ENCODE measurements around the gene NEO1.

The NEO1 gene

DNA sequence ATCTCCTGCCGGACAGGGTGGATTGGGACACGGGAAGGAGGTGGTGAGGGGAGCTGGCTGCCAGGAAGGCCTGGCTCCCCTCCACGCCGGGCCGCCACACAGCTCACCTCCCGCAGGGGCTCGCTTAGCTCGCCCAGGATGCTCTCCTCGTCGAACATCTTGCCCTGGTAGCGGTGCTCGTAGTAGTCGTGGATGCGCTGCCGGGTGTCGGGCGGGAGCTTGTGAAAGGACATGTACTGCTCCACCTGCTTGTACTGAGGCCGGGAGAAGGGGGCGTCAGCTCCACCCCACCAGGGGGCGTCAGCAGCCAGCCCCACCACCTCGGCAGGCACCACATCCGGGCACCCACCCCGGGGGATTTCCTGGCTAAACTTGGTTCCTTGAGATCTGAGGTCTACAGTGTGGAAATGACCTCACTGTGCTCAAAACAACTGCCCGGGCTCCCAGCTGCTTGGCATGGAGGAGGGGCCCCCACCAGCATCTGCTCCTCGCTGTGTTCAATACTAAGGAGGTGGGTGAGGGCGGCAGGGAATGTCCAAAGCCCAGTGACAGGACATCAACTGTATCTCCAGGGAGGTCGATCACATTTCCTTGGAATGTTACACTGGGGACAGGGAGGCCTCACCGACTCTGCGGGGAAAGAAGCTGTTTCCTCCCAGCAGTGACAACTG lies 273.1 kb downstream of the NEO1 start:
- TF ChIP-seq, protein P1, sequence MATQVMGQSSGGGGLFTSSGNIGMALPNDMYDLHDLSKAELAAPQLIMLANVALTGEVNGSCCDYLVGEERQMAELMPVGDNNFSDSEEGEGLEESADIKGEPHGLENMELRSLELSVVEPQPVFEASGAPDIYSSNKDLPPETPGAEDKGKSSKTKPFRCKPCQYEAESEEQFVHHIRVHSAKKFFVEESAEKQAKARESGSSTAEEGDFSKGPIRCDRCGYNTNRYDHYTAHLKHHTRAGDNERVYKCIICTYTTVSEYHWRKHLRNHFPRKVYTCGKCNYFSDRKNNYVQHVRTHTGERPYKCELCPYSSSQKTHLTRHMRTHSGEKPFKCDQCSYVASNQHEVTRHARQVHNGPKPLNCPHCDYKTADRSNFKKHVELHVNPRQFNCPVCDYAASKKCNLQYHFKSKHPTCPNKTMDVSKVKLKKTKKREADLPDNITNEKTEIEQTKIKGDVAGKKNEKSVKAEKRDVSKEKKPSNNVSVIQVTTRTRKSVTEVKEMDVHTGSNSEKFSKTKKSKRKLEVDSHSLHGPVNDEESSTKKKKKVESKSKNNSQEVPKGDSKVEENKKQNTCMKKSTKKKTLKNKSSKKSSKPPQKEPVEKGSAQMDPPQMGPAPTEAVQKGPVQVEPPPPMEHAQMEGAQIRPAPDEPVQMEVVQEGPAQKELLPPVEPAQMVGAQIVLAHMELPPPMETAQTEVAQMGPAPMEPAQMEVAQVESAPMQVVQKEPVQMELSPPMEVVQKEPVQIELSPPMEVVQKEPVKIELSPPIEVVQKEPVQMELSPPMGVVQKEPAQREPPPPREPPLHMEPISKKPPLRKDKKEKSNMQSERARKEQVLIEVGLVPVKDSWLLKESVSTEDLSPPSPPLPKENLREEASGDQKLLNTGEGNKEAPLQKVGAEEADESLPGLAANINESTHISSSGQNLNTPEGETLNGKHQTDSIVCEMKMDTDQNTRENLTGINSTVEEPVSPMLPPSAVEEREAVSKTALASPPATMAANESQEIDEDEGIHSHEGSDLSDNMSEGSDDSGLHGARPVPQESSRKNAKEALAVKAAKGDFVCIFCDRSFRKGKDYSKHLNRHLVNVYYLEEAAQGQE (IDR thresholded peaks at IDR 0.05; ENCODE audit: insufficient read depth in 1 of 2, low read depth in 2 of 2, low read length in 2 of 2), result no peak
- TF ChIP-seq FOXP2 (optimal IDR thresholded peaks at IDR 0.05; ENCODE audit: borderline replicate concordance, extremely low read depth, extremely low read length, insufficient read depth) (no peak), SIN3A (IDR thresholded peaks at IDR 0.05; ENCODE audit: borderline replicate concordance, insufficient read depth, low read length) (no peak), POLR2AphosphoS5 (IDR thresholded peaks at IDR 0.05; ENCODE audit: low read depth, low read length) (no peak), TAF1 (IDR thresholded peaks at IDR 0.05; ENCODE audit: borderline replicate concordance, insufficient read depth, low read length) (no peak)

DNA sequence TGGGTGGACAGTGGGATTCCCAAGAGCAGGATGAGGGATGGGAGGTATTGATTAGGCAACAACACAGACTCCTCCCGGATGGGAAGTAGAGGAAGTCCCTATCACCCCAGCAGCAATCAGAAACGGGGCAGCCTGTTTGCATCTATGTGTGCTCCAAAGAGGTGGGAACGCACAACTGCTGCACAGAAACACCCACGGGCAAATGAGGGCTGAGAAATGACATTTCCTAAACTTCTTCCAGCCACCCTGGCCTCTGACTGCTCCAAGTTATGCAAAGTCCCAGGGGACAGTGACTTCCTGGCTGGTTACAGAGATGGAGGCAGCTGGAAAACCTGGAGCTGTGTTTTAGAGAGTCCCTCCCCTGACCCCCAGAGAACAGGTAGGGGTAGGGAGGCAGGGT lies 273.9 kb downstream of the NEO1 start:
- TF ChIP-seq TAF1 (IDR thresholded peaks at IDR 0.05; ENCODE audit: borderline replicate concordance, insufficient read depth, low read length) (no peak), FOXP2 (optimal IDR thresholded peaks at IDR 0.05; ENCODE audit: borderline replicate concordance, extremely low read depth, extremely low read length, insufficient read depth) (no peak)

DNA sequence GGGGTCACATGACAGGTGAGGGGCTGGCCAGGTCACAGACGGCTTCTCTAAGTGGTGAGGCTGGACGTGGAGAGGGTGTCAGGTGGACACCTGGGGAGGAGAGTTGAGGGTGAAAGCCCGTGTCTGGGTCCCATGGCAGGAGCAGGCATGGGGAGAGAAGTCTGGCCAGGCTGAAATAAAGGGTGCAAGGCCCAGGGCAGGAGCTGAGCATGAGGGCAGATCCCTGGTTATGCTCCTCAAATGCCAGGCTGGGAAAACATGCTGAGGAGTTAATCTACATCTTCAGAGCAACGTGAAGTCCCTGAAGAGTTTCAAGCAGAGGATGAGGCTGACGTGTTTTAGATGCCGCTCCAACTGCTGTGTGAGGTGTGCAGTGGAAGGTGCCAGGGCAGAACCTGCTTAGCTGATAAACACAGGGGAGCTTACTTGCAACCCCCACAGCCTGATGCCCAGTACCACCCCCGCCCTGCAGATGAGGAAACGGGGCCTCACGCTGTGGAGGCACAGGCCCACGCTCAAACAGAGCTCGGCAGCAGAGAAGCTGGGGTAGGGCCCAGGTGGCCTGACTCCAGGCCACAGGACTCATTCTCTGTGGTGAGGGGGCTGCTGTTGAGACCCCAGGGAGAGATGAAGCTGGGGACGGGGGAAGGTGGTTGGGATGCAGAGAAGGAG lies 276.0 kb downstream of the NEO1 start:
- no peak for TF ChIP-seq SIN3A (IDR thresholded peaks at IDR 0.05; ENCODE audit: borderline replicate concordance, insufficient read depth, low read length)
- TF ChIP-seq, protein P1 (IDR thresholded peaks at IDR 0.05; ENCODE audit: insufficient read depth in 1 of 2, low read depth in 2 of 2, low read length in 2 of 2), result no peak
- TF ChIP-seq POLR2AphosphoS5 (IDR thresholded peaks at IDR 0.05; ENCODE audit: low read depth, low read length), result no peak
- no peak for TF ChIP-seq FOXP2 (optimal IDR thresholded peaks at IDR 0.05; ENCODE audit: borderline replicate concordance, extremely low read depth, extremely low read length, insufficient read depth)
- no peak for TF ChIP-seq TAF1 (IDR thresholded peaks at IDR 0.05; ENCODE audit: borderline replicate concordance, insufficient read depth, low read length)

DNA sequence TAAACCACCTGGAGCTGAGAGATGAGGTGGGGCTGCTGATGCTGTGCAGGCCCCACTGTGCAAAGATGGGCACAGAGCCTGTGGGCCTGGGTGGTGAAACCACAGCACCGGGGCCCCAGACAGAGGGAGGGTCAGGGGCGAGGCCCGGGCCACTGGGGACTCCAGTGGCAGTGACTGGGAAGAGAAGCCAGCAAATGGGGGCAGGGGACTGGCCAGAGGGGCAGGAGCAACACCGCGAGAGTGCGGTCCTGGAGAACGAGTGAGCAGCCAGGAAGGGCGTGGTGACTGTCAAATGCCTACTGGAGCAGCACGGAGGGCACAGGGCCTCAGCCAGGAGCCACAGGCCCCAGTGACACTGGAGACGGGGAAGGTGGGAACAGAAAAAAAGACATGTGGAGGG lies 276.7 kb downstream of the NEO1 start:
- TF ChIP-seq, protein P1 (IDR thresholded peaks at IDR 0.05; ENCODE audit: insufficient read depth in 1 of 2, low read depth in 2 of 2, low read length in 2 of 2), result no peak
- no peak for TF ChIP-seq POLR2AphosphoS5 (IDR thresholded peaks at IDR 0.05; ENCODE audit: low read depth, low read length)
- no peak for TF ChIP-seq FOXP2 (optimal IDR thresholded peaks at IDR 0.05; ENCODE audit: borderline replicate concordance, extremely low read depth, extremely low read length, insufficient read depth)
- TF ChIP-seq TAF1 (IDR thresholded peaks at IDR 0.05; ENCODE audit: borderline replicate concordance, insufficient read depth, low read length), result no peak
- no peak for TF ChIP-seq SIN3A (IDR thresholded peaks at IDR 0.05; ENCODE audit: borderline replicate concordance, insufficient read depth, low read length)

DNA sequence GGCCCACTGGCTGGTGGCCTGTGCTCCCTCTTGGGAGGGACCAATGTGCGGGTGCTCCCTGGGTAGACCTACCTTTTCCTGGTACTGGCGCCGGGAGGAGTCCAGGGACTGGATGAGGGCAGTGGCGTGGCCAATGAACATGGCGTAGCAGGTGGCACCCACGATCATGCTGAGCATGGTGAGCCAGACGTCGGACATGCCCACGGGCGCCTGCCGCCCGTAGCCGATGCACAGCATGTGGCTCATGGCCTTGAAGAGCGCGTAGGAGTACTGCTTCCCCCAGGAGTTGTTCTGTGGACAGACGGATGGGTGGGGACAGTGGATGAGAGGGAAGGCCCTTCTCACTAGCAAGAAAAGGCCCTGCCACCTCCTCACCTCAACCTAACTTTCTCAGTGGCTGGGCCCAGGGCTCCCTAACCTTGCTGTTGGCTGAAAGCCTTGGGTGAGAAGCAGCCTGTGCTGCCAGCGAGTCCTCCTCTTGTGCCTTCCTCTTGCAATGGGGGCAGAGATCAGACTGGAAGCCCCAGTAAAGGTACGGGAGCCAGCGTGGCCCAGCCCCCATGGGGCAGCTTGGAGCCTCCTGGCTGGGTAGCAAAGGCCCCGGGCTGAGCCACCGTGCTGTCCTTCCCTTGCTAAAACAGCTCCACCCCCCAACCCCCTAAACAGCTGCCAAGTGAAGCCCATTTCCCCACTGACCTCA lies 277.4 kb downstream of the NEO1 start:
- TF ChIP-seq, protein P1 (IDR thresholded peaks at IDR 0.05; ENCODE audit: insufficient read depth in 1 of 2, low read depth in 2 of 2, low read length in 2 of 2), result no peak
- TF ChIP-seq TAF1 (IDR thresholded peaks at IDR 0.05; ENCODE audit: borderline replicate concordance, insufficient read depth, low read length) (no peak), POLR2AphosphoS5 (IDR thresholded peaks at IDR 0.05; ENCODE audit: low read depth, low read length) (no peak), FOXP2 (optimal IDR thresholded peaks at IDR 0.05; ENCODE audit: borderline replicate concordance, extremely low read depth, extremely low read length, insufficient read depth) (no peak), SIN3A (IDR thresholded peaks at IDR 0.05; ENCODE audit: borderline replicate concordance, insufficient read depth, low read length) (no peak)

Measured in PFSK-1 (cell line).